HG03280 (cell line): ENCODE results near the gene KLHL18.
"Not testable (repeated sequence)": the region's sequence is repeated elsewhere in the genome, so short reads cannot be mapped to it uniquely, and the experiment has no call there.

Experiments
- ATAC-seq: cut with Tn5 transposase; IDR thresholded peaks from one replicate; pipeline ENCODE4 v1.9.1; 2021; ENCODE audit warnings: mild to moderate bottlenecking, moderate library complexity; ENCODE audit not compliant: unreplicated experiment

The KLHL18 gene

GRCh38 chr3:47273564-47273963, 9.2 kb upstream of the KLHL18 start:
- ATAC-seq = no peak

- ATAC-seq = no peak
Observed at GRCh38 chr3:47274652-47275051, 8.1 kb upstream of the KLHL18 start.

GRCh38 chr3:47276558-47276957, 6.2 kb upstream of the KLHL18 start:
- ATAC-seq = no peak

- ATAC-seq = no peak
Observed at GRCh38 chr3:47280519-47280918, 2.2 kb upstream of the KLHL18 start.

DNA sequence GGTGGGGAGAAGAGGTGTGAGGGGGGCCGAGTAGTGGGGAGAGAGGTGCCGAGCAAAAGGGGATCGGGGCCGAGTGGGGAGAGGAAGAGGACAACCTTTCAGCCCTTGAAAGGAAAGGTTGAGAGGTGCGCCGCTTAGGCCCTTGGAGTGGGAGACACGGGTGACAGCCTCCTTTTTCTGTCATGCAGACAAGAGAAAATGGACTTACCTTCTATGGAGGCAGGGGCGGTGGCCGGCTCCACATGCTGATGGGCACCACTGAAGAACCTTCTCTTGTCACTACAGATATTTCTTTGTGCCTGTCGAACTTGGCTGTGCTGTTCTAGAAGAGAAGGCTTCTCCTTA, 421 bp downstream of the KLHL18 start:
- no peak for ATAC-seq

DNA sequence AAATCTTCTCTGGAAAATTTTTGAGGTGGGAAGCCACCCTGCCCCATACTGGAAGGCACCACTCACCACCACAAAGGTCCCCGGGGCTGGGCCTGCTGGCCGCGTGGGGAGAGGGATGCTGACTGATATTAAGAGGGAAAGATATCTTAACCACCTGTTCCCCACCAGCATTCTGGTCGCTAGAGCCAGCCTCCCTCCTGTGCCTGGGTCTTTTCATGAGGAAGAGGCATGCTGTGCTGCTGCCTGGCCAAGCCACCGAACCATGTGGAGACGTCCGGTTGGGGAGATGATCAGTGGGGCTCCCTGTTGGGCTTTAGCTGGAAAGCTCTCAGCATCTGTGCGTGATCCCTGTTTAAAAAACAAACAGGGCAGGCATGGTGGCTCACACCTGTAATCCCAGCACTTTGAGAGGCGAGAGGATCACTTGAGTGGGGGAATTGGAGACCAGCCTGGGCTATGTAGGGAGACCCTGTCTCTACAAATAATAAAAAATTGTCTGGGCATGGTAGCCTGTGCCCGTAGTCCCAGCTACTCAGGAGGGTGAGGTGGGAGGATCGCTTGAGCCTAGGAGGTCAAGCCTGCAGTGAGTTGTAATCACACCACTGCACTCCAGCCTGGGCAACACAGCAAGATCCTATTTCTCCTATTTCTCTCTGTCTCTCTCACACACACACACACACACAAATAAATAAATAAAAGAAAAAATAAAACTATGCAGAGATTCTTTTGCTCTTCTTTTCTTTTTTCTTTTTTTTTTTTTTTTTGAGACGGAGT, 1.0 kb downstream of the KLHL18 start:
- ATAC-seq = no peak

- no peak for ATAC-seq
Observed at GRCh38 chr3:47288966-47289910, 6.5 kb downstream of the KLHL18 start.

DNA sequence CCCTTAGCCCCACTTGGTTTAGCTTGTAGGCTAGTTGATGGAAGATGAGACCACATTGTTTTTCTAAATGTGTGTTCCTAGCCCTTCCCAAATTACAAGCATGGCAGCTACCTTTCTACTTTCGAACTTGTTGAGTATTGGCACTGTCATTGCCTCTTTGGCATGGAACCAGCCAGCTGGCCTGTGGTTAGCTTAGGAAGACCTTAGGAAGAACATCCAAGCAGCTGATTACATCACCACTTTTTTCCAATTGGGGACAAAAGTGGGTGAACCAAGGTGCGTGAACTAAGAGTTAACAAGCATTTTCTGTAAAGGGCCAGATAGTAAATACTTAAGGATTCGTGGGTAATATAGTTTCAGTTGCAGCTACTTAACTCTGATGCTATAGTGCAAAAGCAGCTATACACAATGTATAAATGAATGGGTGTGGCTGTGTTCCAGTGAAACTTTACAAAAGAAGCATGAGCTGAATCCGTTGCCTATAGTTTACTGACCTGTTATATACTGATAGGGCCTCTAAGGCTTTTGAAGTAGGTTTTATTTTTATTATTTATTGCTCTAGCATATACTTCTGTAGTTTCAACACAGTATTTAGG, 8.5 kb downstream of the KLHL18 start:
- no peak for ATAC-seq

DNA sequence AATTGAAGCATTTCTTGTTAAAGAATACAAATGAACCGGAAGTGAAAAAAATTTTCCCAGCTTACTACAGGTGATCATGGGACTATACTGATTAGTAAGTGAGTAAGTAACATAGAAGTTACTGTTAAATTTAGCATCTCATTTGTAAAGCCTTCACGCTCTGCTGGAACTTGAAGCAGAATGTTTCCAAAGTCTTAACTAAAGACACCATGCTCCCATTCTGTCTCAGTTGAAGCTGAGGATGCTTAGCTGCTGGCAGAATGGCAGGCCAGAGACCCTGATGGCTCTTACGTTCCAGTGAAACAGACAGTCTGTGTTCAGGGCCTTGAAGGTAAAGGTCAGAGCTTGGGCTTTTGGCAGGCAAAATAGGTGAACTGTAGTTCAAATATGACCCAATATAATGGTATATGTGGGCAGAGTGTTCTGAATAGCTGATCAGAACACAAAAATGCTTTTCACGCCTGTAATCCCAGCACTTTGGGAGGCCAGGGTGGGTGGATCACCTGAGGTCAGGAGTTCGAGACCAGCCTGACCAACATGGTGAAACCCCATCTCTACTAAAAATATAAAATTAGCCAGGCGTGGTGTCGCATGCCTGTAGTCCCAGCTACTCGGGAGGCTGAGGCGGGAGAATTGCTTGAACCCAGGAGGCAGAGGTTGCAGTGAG, 9.1 kb downstream of the KLHL18 start:
- not testable (repeated sequence) for ATAC-seq

DNA sequence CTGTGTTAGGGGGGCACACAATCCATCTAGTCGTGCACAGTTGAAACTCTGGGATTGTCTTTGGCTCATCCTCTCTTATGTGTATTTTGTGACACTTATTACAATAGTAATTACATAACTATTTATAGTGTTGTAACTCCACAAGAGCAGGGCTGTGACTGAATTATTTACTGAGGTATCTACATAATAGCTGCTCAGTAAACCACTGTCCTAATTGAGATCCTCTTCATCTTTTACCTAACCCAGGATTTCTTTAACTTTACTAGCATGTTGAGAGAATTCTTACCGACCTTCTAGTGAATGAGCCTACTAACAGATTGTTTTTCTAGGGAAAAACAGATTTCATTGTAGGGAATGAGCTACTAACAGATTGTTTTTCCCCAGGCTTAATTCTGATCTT, 11.1 kb downstream of the KLHL18 start:
- ATAC-seq = no peak

DNA sequence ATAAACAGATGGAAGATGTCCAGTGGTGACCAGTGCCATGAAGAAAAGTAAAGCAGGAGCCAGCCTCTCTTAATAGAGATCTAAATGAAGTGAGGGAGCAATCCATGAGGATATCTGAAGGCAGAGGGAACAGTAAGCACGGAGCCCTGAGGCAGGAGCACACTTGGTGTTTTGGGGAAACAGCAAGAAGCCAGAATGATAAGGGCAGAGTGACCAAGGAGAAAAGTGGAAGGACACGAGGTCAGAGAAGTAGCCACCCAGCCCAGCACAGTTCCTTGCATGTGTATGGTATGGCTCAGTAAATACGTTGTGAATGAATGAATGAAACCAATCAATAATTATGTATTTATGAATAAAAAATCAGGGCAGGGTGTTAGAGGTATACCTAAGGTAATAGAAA, 11.6 kb downstream of the KLHL18 start:
- ATAC-seq = no peak

DNA sequence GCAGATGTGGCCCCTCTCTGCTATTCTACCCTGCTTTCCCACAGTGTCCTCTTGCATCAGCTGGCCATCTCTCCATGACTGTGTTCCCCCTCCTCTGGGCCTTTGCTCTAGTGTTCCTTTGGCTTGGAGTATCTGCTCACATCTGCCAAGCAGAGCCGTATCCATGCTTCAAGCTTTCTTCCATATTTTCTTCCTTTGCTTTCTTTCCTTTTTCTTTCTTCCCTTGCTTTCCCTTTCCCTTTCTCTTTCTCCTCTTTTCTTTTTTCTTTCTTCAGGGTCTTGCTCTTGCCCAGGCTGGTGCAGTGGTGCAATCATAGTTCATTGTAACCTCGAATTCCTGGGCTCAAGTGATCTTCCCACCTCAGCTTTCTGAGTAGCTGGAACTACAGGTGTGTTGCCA, 12.6 kb downstream of the KLHL18 start:
- no peak for ATAC-seq

DNA sequence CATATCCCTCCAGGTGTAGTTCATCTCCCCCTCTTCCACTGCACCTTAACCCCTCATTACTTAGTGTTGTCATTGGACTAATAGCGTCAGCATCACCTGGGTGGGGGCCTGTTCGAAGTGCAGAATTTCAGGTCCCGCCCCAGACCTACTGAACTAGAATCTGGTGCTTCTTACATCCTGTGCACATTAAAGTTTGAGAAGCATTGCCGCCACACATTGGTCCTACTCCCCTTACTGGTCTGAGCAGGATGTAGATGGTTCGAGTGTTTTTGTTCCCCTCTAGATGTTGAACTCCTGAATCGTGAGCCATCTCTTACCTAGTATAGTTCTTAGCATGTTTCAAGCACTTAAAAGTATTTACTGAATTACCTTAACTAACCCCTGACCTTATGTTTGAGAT, 13.2 kb downstream of the KLHL18 start:
- no peak for ATAC-seq

DNA sequence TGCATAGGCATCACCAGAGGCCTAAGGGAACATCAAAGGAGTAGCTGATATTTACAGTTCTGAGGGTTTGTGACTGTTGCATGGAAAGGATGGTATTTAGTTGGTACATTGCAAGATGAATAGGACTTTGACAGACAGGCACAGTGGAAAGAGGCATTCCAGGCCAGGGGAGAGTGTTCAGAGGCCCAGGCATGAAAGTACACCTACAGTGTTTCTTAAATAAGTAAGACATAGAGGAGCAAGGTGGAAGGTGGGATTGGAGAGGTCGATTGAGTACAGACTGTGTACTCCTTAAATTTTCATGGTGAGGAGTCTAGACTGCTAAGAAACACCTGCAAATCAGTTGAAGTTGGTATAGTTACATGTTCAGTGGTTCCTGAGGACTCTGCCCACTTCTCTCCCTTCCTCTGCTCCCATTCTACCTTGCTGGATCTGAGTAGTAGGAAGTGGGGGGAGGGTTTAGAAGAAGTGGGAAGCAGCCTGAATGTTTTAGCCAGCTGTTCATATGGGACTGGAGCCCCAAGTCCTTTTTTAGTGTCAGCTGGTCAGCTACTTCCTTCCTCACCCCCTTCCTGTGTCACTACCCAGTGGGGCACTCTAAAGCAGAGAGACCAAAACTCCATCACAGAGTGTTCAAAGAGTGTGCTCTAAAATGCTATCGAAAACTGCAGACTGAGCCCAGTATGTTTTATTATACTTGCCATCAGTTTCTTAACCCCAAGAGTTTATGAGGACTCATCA, 14.0 kb downstream of the KLHL18 start:
- ATAC-seq = no peak

- no peak for ATAC-seq
Observed at GRCh38 chr3:47298439-47298838, 15.7 kb downstream of the KLHL18 start.

GRCh38 chr3:47299381-47300318, 16.9 kb downstream of the KLHL18 start:
- ATAC-seq = no peak

GRCh38 chr3:47301456-47301855, 18.7 kb downstream of the KLHL18 start:
- no peak for ATAC-seq

DNA sequence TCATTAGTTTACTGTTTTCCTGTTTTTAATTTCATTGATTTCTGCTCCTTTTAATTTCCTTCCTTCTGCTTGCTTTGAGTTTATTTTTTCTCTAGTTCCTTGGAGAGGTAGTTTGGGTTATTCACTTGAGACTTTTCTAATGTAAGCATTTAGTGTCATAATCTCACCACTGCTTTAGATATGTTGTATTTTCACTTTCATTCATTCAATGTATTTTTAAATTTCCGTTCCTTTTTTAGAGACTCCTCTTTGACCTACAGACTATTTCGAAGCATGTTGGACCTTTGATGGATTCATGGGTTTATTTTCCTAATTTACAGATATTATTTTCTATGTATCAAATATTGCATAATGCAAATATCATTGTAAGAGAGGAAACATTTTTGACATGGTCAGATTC, 23.3 kb downstream of the KLHL18 start:
- ATAC-seq = no peak

- not testable (repeated sequence) for ATAC-seq
Observed at GRCh38 chr3:47309231-47309630, 26.5 kb downstream of the KLHL18 start.
